Endodermal cell (in vitro differentiated cells): ENCODE measurements around the gene SP6. TPM values are rescaled to one million over a fixed set of nuclear protein-coding genes. Genes with fewer than 3 reads are reported as not detected.

Experiments used
- DNase-seq: peaks from one replicate; pipeline ENCODE4 v3.0.0-alpha.2; 2017
- H3K27ac ChIP-seq: 2 replicates; pipeline ENCODE4 v1.5.1; 2013; ENCODE audit warnings: mild to moderate bottlenecking, low read depth, low read length, moderate library complexity
- H3K27me3 ChIP-seq: 2 replicates; pipeline ENCODE4 v1.6.1; 2013; ENCODE audit warnings: mild to moderate bottlenecking, low read length, moderate library complexity; ENCODE audit not compliant: insufficient read depth, control insufficient read depth, poor library complexity, severe bottlenecking
- H3K36me3 ChIP-seq: 2 replicates; pipeline ENCODE4 v1.7.0; 2013; ENCODE audit warnings: mild to moderate bottlenecking, low read length, moderate library complexity; ENCODE audit not compliant: control insufficient read depth, insufficient read depth
- H3K4me1 ChIP-seq: one replicate; pipeline ENCODE4 v1.7.0; 2013; ENCODE audit warnings: low read length; ENCODE audit not compliant: control insufficient read depth, insufficient read depth
- H3K4me3 ChIP-seq: 2 replicates; pipeline ENCODE4 v1.5.1; 2013; ENCODE audit warnings: mild to moderate bottlenecking, low read length, moderate library complexity
- H3K9ac ChIP-seq: 2 replicates; pipeline ENCODE4 v1.6.1; 2013; ENCODE audit warnings: mild to moderate bottlenecking, low read length, moderate library complexity; ENCODE audit not compliant: poor library complexity, severe bottlenecking; ENCODE audit errors: extremely low read depth
- H3K9me3 ChIP-seq: 2 replicates; pipeline ENCODE4 v1.6.1; 2013; ENCODE audit warnings: mild to moderate bottlenecking, low read length, moderate library complexity; ENCODE audit not compliant: control insufficient read depth
- H3K27ac Mint-ChIP-seq: 2 replicates; pipeline ENCODE4 v1.8.0; 2020; ENCODE audit warnings: mixed read lengths
- H3K27me3 Mint-ChIP-seq: 2 replicates; pipeline ENCODE4 v1.8.0; 2021; ENCODE audit warnings: mild to moderate bottlenecking, mixed read lengths; ENCODE audit not compliant: insufficient read depth
- H3K36me3 Mint-ChIP-seq: 2 replicates; pipeline ENCODE4 v1.8.0; 2020; ENCODE audit warnings: low read depth, mixed read lengths
- H3K4me1 Mint-ChIP-seq: 2 replicates; pipeline ENCODE4 v1.8.0; 2020; ENCODE audit warnings: mixed read lengths
- H3K4me3 Mint-ChIP-seq: 2 replicates; pipeline ENCODE4 v1.8.0; 2020; ENCODE audit warnings: mild to moderate bottlenecking, moderate library complexity, mixed read lengths
- H3K9me3 Mint-ChIP-seq: 2 replicates; pipeline ENCODE4 v1.8.0; 2020; ENCODE audit warnings: mild to moderate bottlenecking, mixed read lengths
- CTCF ChIP-seq: fragments of 200-600 bp; sonication (generic); conservative IDR thresholded peaks from 2 replicates; pipeline ENCODE4 v1.5.0; 2021; ENCODE audit warnings: antibody characterized with exemption, mild to moderate bottlenecking
- WGBS, 2 experiments: methylation state at CpG; one replicate each; pipeline versions ENCODE4 v1.1.5 to v1.1.7; 2013; ENCODE audit warnings: missing lambda C conversion rate in 2 of 2, mixed read lengths in 1 of 2; ENCODE audit not compliant: insufficient coverage in 1 of 2, insufficient read length in 1 of 2; 5-methylcytosine and 5-hydroxymethylcytosine counted together
- total RNA-seq, 2 donors: library from RNA; stranded (reverse); fragmentation: NEBNext Ultra II Directional in 1 of 2; extraction: Animal tissue kit (Norgen Biotek cat#: 25700) in 1 of 2; gene quantifications; 2 replicates in 1 of 2; 3 replicates in 1 of 2; pipeline ENCODE4 v1.2.1, GENCODE V29; 2021

Gene SP6
- total RNA-seq, 2 donors from 2014 or later = 3.1 to 3.7 TPM

GRCh38 chr17:47801906-47802305, 49.1 kb downstream of the SP6 start:
- Mint-ChIP-seq H3K9me3 (no peaks in the 10 kb centered on the region), H3K36me3 (no peaks in the 10 kb centered on the region), H3K4me1 (no peaks in the 10 kb centered on the region), H3K4me3 (no peak overlapping the region), H3K27ac (no peak overlapping the region), H3K27me3 (peaks cover 8% of the 10 kb centered on the region)
- no peaks in the 10 kb centered on the region for H3K4me1 ChIP-seq
- WGBS, 2 experiments = 49% methylated on average over 2 to 6 of the region's 6 CpGs
- no peaks in the 10 kb centered on the region for H3K36me3 ChIP-seq
- no peaks in the 10 kb centered on the region for H3K9me3 ChIP-seq
- DNase-seq = no peak
- no peak overlapping the region for H3K9ac ChIP-seq
- H3K27me3 ChIP-seq = peaks cover 21% of the 10 kb centered on the region
- no peak for TF ChIP-seq CTCF
- no peak overlapping the region for H3K27ac ChIP-seq
- no peak overlapping the region for H3K4me3 ChIP-seq

GRCh38 chr17:47801176-47801765, 49.7 kb downstream of the SP6 start:
- Mint-ChIP-seq H3K36me3 (no peaks in the 10 kb centered on the region), H3K9me3 (no peaks in the 10 kb centered on the region), H3K27ac (no peak overlapping the region), H3K27me3 (peaks cover 10% of the 10 kb centered on the region), H3K4me3 (no peak overlapping the region), H3K4me1 (no peaks in the 10 kb centered on the region)
- Histone ChIP-seq H3K27me3 (peaks cover 21% of the 10 kb centered on the region), H3K9ac (no peak overlapping the region), H3K9me3 (no peaks in the 10 kb centered on the region), H3K36me3 (no peaks in the 10 kb centered on the region), H3K4me3 (no peak overlapping the region), H3K4me1 (no peaks in the 10 kb centered on the region), H3K27ac (no peak overlapping the region)
- TF ChIP-seq CTCF = no peak
- peak; percentile 25 for DNase-seq
- 82 to 88% methylated on average over 1 to 4 of the region's 4 CpGs for WGBS, 2 experiments

GRCh38 chr17:47800686-47801085, 50.3 kb downstream of the SP6 start:
- Mint-ChIP-seq H3K9me3 (no peaks in the 10 kb centered on the region), H3K27ac (no peak overlapping the region), H3K4me1 (no peaks in the 10 kb centered on the region), H3K4me3 (no peak overlapping the region), H3K36me3 (no peaks in the 10 kb centered on the region), H3K27me3 (peaks cover 10% of the 10 kb centered on the region)
- no peak for TF ChIP-seq CTCF
- DNase-seq = peak; percentile 47
- Histone ChIP-seq H3K27me3 (peaks cover 25% of the 10 kb centered on the region), H3K27ac (no peak overlapping the region), H3K4me1 (no peaks in the 10 kb centered on the region), H3K9ac (no peak overlapping the region), H3K36me3 (no peaks in the 10 kb centered on the region), H3K9me3 (no peaks in the 10 kb centered on the region), H3K4me3 (no peak overlapping the region)
- WGBS, 2 experiments = 77 to 89% methylated on average over 8 to 12 of the region's 12 CpGs
